Activated naive CD8-positive, alpha-beta T cell treated with anti-CD3 and anti-CD28 coated beads for 36 hours (primary cell): Measurements from ENCODE around the gene TRAPPC10. TPM values are rescaled to one million over a fixed set of nuclear protein-coding genes. Genes with fewer than 3 reads are reported as not detected.
A peak's percentile ranks its signal among the peaks of the same experiment; 100 is the strongest.

ENCODE experiments used
- DNase-seq: peaks from one replicate; pipeline ENCODE4 v3.0.0; 2021
- H3K27ac Mint-ChIP-seq: one replicate; pipeline ENCODE4 v1.8.0; 2022; ENCODE audit warnings: mild to moderate bottlenecking, moderate library complexity, mixed read lengths
- H3K27me3 Mint-ChIP-seq: one replicate; pipeline ENCODE4 v1.8.0; 2022; ENCODE audit warnings: mild to moderate bottlenecking, mixed read lengths
- H3K36me3 Mint-ChIP-seq: one replicate; pipeline ENCODE4 v1.8.0; 2021; ENCODE audit warnings: mild to moderate bottlenecking, mixed read lengths
- H3K4me1 Mint-ChIP-seq: one replicate; pipeline ENCODE4 v1.8.0; 2021; ENCODE audit warnings: mixed read lengths
- H3K4me3 Mint-ChIP-seq: one replicate; pipeline ENCODE4 v1.8.0; 2022; ENCODE audit warnings: mild to moderate bottlenecking, moderate library complexity, mixed read lengths
- H3K9me3 Mint-ChIP-seq: one replicate; pipeline ENCODE4 v1.8.0; 2022; ENCODE audit warnings: mixed read lengths
- total RNA-seq, 2 experiments: library from RNA; stranded (reverse); gene quantifications; one replicate each; pipeline ENCODE4 v1.2.3, GENCODE V29; 2021

The TRAPPC10 gene
- total RNA-seq, 2 experiments from 2014 or later = 42.4 to 44.4 TPM

GRCh38 chr21:43976661-43977060, 35.4 kb upstream of the TRAPPC10 start:
- peaks cover 6% of the 10 kb centered on the region for H3K4me1 Mint-ChIP-seq
- no peak for DNase-seq
- no peaks in the 10 kb centered on the region for H3K27me3 Mint-ChIP-seq
- H3K4me3 Mint-ChIP-seq = no peak overlapping the region
- peaks cover 5% of the 10 kb centered on the region for H3K36me3 Mint-ChIP-seq
- no peaks in the 10 kb centered on the region for H3K9me3 Mint-ChIP-seq
- H3K27ac Mint-ChIP-seq = no peak overlapping the region

DNA sequence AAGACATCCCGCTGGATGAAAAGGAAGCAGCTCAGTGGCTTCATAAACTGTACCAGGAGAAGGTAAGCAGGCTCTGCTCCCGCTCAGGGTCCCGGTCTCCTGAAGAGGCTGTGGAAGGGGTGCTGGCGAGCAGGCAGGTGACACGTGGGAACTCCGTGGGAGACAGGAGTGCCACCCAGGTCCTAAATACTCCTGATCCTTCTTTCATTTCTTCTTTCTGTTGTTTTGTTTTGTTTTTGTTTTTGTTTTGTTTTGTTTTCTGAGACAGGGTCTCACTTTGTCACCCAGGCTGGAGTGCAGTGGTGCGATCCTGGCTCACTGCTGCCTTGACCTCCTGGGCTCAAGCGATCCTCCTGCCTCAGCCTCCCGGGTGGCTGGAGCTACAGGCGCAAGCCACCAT, 34.0 kb upstream of the TRAPPC10 start:
- H3K27ac Mint-ChIP-seq = no peak overlapping the region
- H3K4me3 Mint-ChIP-seq = no peak overlapping the region
- peaks cover 11% of the 10 kb centered on the region for H3K4me1 Mint-ChIP-seq
- no peak for DNase-seq
- no peaks in the 10 kb centered on the region for H3K27me3 Mint-ChIP-seq
- peaks cover 5% of the 10 kb centered on the region for H3K36me3 Mint-ChIP-seq
- H3K9me3 Mint-ChIP-seq = no peaks in the 10 kb centered on the region

- Mint-ChIP-seq H3K27me3 (no peaks in the 10 kb centered on the region), H3K4me3 (no peak overlapping the region), H3K27ac (no peak overlapping the region), H3K9me3 (no peaks in the 10 kb centered on the region), H3K36me3 (peaks cover 5% of the 10 kb centered on the region), H3K4me1 (peaks cover 18% of the 10 kb centered on the region)
- DNase-seq = no peak
Measured at GRCh38 chr21:43979654-43980053, 32.5 kb upstream of the TRAPPC10 start.

GRCh38 chr21:43981151-43981870, 30.8 kb upstream of the TRAPPC10 start:
- peaks cover 5% of the 10 kb centered on the region for H3K36me3 Mint-ChIP-seq
- H3K9me3 Mint-ChIP-seq = no peaks in the 10 kb centered on the region
- H3K27ac Mint-ChIP-seq = no peak overlapping the region
- no peak overlapping the region for H3K4me3 Mint-ChIP-seq
- no peaks in the 10 kb centered on the region for H3K27me3 Mint-ChIP-seq
- peaks cover 21% of the 10 kb centered on the region for H3K4me1 Mint-ChIP-seq
- no peak for DNase-seq

DNA sequence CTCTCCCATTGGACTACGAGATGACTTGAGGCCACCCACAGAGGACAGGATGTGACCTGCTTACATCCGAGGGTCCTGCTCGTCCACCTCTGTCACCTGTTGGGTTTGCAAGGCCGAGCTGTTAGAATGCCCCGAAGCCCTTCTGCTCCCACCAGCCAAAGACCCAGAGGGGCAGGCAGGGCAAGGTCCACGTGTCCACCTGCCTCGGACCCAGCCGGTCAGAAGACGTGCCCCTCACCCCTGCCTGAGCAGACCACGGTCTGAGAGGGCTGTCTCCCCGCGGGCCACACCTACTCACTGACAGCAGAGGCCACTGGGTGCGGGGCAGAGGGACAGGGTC, 30.3 kb upstream of the TRAPPC10 start:
- no peak for DNase-seq
- Mint-ChIP-seq H3K4me1 (peaks cover 25% of the 10 kb centered on the region), H3K9me3 (no peaks in the 10 kb centered on the region), H3K27me3 (no peaks in the 10 kb centered on the region), H3K27ac (no peak overlapping the region), H3K36me3 (peaks cover 5% of the 10 kb centered on the region), H3K4me3 (no peak overlapping the region)

DNA sequence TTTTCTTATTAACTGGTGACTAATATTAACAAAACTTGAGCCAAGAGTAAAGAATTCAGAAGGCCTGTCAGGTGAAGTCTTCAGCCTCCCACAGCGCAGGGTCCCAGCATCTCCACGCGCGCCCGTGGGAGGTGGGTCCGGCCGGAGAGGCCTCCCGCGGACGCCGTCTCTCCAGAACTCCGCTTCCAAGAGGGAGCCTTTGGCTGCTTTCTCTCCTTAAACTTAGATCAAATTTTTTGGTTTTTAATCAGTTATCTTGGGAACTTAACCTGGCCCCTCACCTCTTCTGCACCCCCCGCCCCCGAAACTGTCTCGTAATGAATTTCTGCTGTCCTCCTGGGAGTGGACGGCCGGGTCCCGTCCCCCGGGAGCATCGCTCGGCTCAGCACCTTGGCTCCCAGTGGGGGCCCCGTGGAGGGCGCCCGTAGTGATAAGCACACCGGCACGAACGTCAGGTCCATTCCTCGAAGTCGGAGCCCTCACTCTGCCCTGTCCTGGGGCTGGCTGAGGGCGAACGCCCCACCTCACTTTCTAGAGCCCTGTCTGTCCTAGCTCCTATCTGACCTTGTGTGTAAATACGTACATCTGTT, 29.5 kb upstream of the TRAPPC10 start:
- Mint-ChIP-seq H3K36me3 (peaks cover 5% of the 10 kb centered on the region), H3K4me3 (no peak overlapping the region), H3K27ac (peak overlapping the region; percentile 72), H3K4me1 (peaks cover 25% of the 10 kb centered on the region), H3K27me3 (no peaks in the 10 kb centered on the region), H3K9me3 (no peaks in the 10 kb centered on the region)
- DNase-seq = no peak

GRCh38 chr21:43983390-43983789, 28.7 kb upstream of the TRAPPC10 start:
- DNase-seq = no peak
- Mint-ChIP-seq H3K4me3 (no peak overlapping the region), H3K27ac (peak overlapping the region; percentile 72), H3K9me3 (no peaks in the 10 kb centered on the region), H3K36me3 (peaks cover 2% of the 10 kb centered on the region), H3K27me3 (no peaks in the 10 kb centered on the region), H3K4me1 (peaks cover 25% of the 10 kb centered on the region)

DNA sequence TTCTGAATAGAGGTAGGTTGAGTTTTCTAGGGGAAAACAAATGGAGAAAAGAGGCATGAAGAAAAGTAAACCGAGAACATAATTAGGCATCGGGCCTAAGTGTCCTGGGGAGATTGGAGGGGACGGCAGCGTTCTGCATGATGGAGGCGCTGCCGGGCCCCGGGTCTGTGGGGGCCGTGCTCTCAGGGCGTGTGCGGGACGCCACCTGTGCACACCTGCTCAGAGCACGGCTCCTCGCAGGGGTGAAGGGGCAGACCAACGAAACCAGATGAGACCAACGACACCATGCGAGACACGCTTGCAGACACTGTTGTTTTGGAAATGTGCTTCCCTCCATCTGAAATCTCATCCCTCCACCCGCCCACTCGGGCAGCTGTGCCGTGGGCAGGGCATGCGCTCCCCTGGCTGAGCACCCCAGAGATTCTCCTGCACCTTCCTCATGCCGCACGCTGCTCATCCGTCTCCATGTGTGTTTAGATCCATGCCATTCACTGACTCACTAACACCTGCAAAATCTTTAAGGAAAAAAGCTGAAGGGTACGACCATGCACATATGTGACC, 28.2 kb upstream of the TRAPPC10 start:
- H3K4me3 Mint-ChIP-seq = no peak overlapping the region
- no peaks in the 10 kb centered on the region for H3K36me3 Mint-ChIP-seq
- H3K27ac Mint-ChIP-seq = no peak overlapping the region
- H3K4me1 Mint-ChIP-seq = peaks cover 25% of the 10 kb centered on the region
- no peaks in the 10 kb centered on the region for H3K9me3 Mint-ChIP-seq
- DNase-seq = no peak
- H3K27me3 Mint-ChIP-seq = no peaks in the 10 kb centered on the region

GRCh38 chr21:43984905-43985689, 27.0 kb upstream of the TRAPPC10 start:
- no peaks in the 10 kb centered on the region for H3K9me3 Mint-ChIP-seq
- H3K27me3 Mint-ChIP-seq = no peaks in the 10 kb centered on the region
- H3K4me3 Mint-ChIP-seq = no peak overlapping the region
- no peak for DNase-seq
- peaks cover 25% of the 10 kb centered on the region for H3K4me1 Mint-ChIP-seq
- no peaks in the 10 kb centered on the region for H3K36me3 Mint-ChIP-seq
- H3K27ac Mint-ChIP-seq = peak overlapping the region; percentile 56

- peak; percentile 18 for DNase-seq
- Mint-ChIP-seq H3K4me1 (peaks cover 25% of the 10 kb centered on the region), H3K9me3 (no peaks in the 10 kb centered on the region), H3K27ac (no peak overlapping the region), H3K36me3 (no peaks in the 10 kb centered on the region), H3K27me3 (no peaks in the 10 kb centered on the region), H3K4me3 (peak overlapping the region; percentile 24)
Measured at GRCh38 chr21:43985690-43986251, 26.3 kb upstream of the TRAPPC10 start.

DNA sequence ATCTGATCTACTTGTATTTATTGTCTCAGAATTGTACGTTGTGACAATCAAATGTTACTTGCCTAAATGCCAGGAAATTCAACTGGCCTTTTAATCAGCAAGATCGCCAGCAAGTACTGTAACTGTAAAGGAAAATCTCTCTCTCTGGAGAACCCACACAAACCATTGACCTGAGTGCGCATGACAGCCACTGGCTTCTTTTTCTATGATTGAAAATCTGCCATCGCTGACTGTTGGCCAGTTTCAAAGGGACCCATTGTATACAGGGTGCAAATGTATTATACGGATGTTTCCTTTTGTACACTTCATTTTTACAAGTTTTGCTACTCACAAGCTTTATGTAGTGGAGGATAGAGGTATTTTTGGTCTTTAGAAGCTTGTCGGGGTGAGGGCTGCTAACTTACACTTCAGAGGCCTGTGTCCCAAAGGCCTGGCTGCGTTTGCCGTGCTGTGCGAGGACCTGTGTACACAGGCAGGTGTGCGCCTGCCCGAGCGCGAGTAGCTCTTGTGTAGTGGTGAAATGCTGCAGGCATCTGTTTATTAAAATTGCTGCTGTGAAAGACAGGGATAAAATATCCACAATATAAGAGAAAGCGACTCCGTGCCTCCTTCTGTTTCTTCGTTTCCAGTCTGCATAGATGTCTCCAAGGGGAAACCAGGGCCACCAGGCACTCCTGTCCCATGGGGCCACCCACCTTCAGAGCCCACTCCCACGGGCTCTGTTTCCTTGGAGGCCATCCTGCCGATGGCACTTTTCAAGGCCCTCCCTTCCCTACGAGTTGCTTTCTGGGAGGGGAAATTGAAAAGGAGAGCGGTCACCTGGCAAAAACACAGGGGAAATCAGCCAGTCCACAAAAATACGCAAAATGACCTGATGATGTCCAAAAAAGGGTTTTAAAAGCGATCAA, 25.3 kb upstream of the TRAPPC10 start:
- peaks cover 25% of the 10 kb centered on the region for H3K4me1 Mint-ChIP-seq
- DNase-seq = no peak
- H3K9me3 Mint-ChIP-seq = no peaks in the 10 kb centered on the region
- H3K27ac Mint-ChIP-seq = no peak overlapping the region
- no peaks in the 10 kb centered on the region for H3K27me3 Mint-ChIP-seq
- H3K36me3 Mint-ChIP-seq = no peaks in the 10 kb centered on the region
- H3K4me3 Mint-ChIP-seq = no peak overlapping the region

DNA sequence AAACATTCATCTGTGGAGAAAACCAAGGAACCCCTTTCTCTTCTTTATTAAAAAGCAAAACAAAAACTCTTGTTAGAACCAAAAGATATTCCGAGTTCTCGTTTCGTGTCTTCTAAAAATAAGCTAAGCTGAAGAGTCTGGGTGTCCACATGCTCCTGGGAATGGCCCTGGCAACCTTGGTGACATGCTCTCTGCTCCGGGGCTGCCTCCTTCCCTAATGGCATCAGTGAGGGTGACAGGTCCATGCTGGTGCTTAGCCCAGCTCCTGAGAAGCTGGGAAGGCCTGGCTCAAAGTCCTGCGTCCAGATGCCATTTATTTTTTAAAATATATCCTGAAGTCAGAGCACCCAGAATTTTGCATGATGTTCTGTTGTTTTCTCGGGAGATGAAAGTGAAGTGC, 24.6 kb upstream of the TRAPPC10 start:
- H3K9me3 Mint-ChIP-seq = no peaks in the 10 kb centered on the region
- no peak overlapping the region for H3K27ac Mint-ChIP-seq
- DNase-seq = no peak
- H3K27me3 Mint-ChIP-seq = no peaks in the 10 kb centered on the region
- H3K36me3 Mint-ChIP-seq = no peaks in the 10 kb centered on the region
- H3K4me3 Mint-ChIP-seq = no peak overlapping the region
- peaks cover 24% of the 10 kb centered on the region for H3K4me1 Mint-ChIP-seq

DNA sequence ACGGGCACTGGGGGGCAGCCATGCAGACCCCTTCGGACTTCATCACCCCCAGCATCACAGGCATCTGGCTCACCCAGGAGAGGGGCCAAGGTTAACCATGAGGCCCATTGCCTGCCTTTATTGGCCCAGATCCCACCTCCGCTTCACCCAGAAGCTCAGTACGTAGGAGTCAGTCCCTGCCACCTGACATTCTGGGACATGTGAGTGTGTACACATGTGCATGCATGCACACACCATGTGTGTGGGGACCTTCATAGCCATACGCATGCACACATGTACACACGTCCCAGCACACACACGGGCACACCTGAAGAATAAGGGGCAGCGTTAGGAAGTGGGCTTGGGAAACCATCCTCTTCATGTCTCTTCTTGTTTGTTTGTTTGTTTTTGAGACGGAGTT, 24.1 kb upstream of the TRAPPC10 start:
- DNase-seq = no peak
- Mint-ChIP-seq H3K27me3 (no peaks in the 10 kb centered on the region), H3K9me3 (no peaks in the 10 kb centered on the region), H3K27ac (no peak overlapping the region), H3K4me1 (peaks cover 21% of the 10 kb centered on the region), H3K4me3 (no peak overlapping the region), H3K36me3 (no peaks in the 10 kb centered on the region)

GRCh38 chr21:43988506-43989230, 23.4 kb upstream of the TRAPPC10 start:
- Mint-ChIP-seq H3K27me3 (no peaks in the 10 kb centered on the region), H3K36me3 (no peaks in the 10 kb centered on the region), H3K9me3 (no peaks in the 10 kb centered on the region), H3K27ac (no peak overlapping the region), H3K4me1 (peaks cover 19% of the 10 kb centered on the region), H3K4me3 (no peak overlapping the region)
- no peak for DNase-seq
